ENCODE data around the gene AADACL2.
"Not testable (repeated sequence)": the region's sequence is repeated elsewhere in the genome, so short reads cannot be mapped to it uniquely, and the experiment has no call there.

AADACL2 gene

GRCh38 chr3:151766454-151766853 is 32.7 kb downstream of the AADACL2 start:
- DNase-seq: no peak

GRCh38 chr3:151768393-151768930 is 34.7 kb downstream of the AADACL2 start:
- DNase-seq: no peak

- DNase-seq: no peak
Measured at GRCh38 chr3:151769175-151769574, 35.4 kb downstream of the AADACL2 start.

GRCh38 chr3:151770956-151771355 is 37.2 kb downstream of the AADACL2 start:
- DNase-seq: no peak

- no peak for DNase-seq
Measured at GRCh38 chr3:151772825-151773480, 39.2 kb downstream of the AADACL2 start.

- DNase-seq: no peak
Measured at GRCh38 chr3:151774235-151774634, 40.5 kb downstream of the AADACL2 start.

- DNase-seq: no peak
Measured at GRCh38 chr3:151774910-151775309, 41.2 kb downstream of the AADACL2 start.

- no peak for DNase-seq
Measured at GRCh38 chr3:151775314-151776258, 41.9 kb downstream of the AADACL2 start.

GRCh38 chr3:151776259-151776740 is 42.6 kb downstream of the AADACL2 start:
- no peak for DNase-seq

- no peak for DNase-seq
Measured at GRCh38 chr3:151777880-151778279, 44.2 kb downstream of the AADACL2 start.

- no peak for DNase-seq
Measured at GRCh38 chr3:151787626-151788025, 53.9 kb downstream of the AADACL2 start.

- no peak for DNase-seq
Measured at GRCh38 chr3:151788401-151788800, 54.7 kb downstream of the AADACL2 start.

- no peak for DNase-seq
Measured at GRCh38 chr3:151789853-151790463, 56.2 kb downstream of the AADACL2 start.

- DNase-seq: not testable (repeated sequence)
Measured at GRCh38 chr3:151790763-151791162, 57.0 kb downstream of the AADACL2 start.

- no peak for DNase-seq
Measured at GRCh38 chr3:151792411-151792810, 58.7 kb downstream of the AADACL2 start.

GRCh38 chr3:151793636-151794035 is 59.9 kb downstream of the AADACL2 start:
- DNase-seq: no peak

GRCh38 chr3:151794080-151794479 is 60.4 kb downstream of the AADACL2 start:
- no peak for DNase-seq

- DNase-seq: no peak
Measured at GRCh38 chr3:151795276-151795675, 61.5 kb downstream of the AADACL2 start.

- DNase-seq: no peak
Measured at GRCh38 chr3:151796105-151796680, 62.5 kb downstream of the AADACL2 start.

GRCh38 chr3:151798466-151798865 is 64.7 kb downstream of the AADACL2 start:
- DNase-seq: no peak

- DNase-seq: no peak
Measured at GRCh38 chr3:151800431-151800830, 66.7 kb downstream of the AADACL2 start.

- DNase-seq: no peak
Measured at GRCh38 chr3:151804267-151804666, 70.5 kb downstream of the AADACL2 start.

GRCh38 chr3:151806838-151807237 is 73.1 kb downstream of the AADACL2 start:
- DNase-seq: no peak

All from hematopoietic multipotent progenitor cell treated with erythropoietin and hydrocortisone succinate and interleukin-3 and kit ligand, for 8 days (in vitro differentiated cells).